Raji (cell line): ENCODE results near the gene STK24.

Experiments
- POLR2A ChIP-seq: IDR thresholded peaks from 2 replicates; pipeline ENCODE4 v1.6.1; 2011; ENCODE audit warnings: low read depth, low read length, control low read depth; ENCODE audit not compliant: insufficient read depth

STK24 gene

GRCh38 chr13:98503175-98504028, 73.5 kb downstream of the STK24 start:
- TF ChIP-seq POLR2A: no peak

DNA sequence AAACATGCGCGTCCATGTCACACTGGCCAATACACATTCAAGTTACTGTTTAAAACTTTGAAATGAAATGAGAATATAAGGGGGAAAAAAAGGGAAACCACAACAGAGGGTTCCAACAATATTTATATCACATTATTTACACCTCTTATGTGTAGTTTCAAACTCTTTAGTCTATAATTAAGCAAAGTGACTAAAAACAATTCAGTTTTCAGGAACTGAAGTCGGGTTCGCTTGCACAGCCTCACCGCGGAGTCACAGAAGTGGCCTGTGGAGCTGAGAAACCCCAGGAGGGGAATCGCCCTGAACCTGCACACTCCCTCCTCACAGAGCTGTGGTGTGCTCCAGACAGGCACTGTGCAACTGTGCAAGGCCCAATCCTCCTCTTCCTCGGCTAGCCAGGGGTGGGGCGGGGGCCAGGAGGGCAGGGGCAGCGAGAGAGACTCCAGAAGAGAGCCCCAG, 75.9 kb downstream of the STK24 start:
- TF ChIP-seq POLR2A: no peak

- TF ChIP-seq POLR2A: no peak
These were observed 79.9 kb downstream of the STK24 start for GRCh38 chr13:98496966-98497365.

- no peak for TF ChIP-seq POLR2A
These were observed 80.5 kb downstream of the STK24 start for GRCh38 chr13:98496479-98496791.

GRCh38 chr13:98495627-98496478, 81.1 kb downstream of the STK24 start:
- no peak for TF ChIP-seq POLR2A

DNA sequence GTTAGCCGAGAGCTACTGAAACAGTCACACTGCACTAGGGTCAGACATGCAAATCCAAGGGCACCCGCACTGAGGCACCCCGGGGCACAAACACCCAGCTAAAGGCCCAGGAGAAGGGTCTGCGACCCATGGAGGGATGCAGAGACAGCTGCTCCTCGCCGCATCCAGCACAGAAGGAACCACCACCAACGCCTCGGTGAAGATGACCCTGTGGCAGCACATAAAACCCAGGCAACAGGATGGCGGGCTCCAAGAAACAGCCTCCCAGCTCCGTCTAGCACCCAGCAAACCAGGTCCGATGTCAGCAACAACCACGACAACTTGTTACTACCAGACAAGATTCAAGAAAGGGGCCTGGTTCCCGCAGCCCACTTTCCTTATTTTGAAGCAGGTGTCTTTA, 82.1 kb downstream of the STK24 start:
- no peak for TF ChIP-seq POLR2A

DNA sequence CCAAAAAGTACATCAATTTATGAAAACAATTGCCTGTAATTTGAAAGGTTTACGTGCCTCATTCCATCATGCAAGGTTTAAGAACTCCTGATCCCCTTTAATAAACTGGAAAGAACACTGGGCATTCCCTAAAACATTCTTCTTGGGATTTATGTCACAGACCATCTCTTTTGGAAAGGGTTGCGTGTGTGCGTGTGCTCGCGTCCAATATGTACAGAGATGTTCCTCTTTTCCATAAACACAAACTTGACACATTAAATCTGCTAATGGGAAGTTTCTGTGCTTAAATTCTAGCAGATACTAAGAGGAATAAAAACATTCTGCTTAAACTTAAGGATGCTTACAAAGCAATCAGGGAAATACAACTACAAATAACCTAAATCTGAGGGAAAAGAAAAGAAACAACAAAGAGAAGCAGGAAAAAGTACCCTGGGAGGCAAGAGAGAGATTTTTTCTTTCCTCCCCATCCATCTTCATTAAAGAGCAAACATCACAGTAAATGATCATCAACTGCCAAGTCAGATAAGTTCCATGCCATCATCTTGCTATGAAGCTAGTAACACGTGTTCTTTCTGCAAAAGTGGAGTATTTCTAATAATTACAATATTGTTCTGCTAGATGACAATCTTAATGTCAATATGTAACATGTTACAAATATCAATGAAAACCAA, 83.7 kb downstream of the STK24 start:
- no peak for TF ChIP-seq POLR2A

DNA sequence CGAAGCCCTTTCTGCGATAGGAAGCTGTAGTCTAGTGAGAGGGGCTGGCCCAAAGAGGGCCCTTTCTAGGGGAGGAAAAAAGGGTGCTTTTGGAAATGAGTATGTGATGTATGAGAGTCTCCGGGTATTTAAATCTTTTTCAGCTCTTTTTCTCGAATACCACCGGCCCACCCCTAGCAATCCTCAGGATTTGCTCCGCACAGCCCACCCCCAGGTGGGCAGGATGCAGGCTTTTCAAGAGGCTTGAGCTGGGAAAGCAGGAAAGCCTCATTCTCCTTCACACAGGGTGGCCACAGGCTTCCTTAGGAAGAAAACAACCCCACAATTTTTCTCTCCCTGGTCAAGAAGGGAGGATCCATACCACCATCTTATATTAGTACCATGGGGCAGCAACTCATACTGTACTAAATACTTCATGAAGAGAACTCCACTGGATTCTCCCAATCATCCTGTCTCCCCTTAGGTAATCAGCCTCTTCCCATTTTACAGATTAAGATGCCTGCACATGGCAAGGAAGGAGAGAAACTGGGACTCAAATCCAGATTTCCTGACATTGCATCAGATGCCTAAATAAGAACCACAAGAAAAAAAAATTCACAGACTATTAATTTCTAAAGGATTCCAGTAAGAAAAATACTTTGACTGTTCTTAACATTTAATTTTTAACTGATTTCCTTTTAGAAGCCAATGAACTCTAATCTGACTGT, 84.4 kb downstream of the STK24 start:
- TF ChIP-seq POLR2A: no peak

DNA sequence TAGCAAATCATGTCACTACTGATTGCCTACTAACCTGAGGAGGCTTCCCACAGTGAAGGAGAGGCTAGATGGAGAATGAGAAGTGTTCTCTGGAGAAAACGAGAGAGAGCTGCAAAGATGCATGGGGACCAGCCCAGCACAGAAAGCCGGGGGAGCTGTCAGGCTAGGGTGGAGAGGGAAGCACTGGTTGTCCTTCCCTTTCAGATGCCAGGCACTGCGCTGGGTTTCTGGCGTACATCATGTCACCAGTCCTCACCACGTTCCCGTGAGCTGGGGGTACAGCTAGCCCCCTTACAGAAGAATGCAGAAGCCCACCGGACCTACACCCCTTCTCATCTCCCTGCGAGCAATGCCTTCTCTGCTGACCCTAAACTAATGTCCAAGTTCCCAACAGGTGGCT, 86.0 kb downstream of the STK24 start:
- TF ChIP-seq POLR2A: no peak

- no peak for TF ChIP-seq POLR2A
These were observed 86.6 kb downstream of the STK24 start for GRCh38 chr13:98490195-98490836.

DNA sequence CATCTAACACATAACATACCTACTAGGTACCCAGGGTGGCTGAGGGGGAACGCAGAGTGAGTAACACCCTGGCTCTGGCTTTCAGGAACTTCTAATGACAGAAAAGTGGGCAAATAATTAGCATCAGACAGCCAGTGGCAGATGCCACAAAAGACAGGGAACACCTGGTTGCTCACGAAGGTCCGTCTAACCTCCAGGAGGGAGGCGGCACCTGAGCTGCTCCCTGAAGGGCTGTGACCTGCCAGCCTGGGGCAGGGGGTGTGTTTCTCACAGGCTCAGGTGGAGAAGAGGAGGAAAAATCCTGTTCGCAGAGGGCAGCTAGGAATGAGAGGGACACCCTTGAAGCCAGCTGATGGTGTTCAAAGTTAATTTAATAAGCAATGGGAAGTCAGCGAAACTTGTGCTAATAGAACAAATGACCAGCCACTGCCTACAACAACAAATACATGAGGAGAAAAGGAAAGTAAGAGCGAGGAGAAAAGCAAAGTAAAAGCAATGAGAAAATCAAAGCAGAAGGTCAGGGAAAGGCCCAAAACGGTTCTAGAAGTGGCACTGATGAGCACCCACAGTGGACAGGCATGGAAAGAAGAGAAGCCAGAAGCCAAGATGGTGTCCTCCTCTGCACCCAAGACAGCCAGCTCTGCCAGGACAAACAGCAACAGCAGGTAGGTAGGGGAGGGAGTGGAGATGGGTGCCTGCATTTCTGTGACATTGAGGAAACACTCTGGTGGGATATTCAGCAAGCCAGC, 87.3 kb downstream of the STK24 start:
- no peak for TF ChIP-seq POLR2A

DNA sequence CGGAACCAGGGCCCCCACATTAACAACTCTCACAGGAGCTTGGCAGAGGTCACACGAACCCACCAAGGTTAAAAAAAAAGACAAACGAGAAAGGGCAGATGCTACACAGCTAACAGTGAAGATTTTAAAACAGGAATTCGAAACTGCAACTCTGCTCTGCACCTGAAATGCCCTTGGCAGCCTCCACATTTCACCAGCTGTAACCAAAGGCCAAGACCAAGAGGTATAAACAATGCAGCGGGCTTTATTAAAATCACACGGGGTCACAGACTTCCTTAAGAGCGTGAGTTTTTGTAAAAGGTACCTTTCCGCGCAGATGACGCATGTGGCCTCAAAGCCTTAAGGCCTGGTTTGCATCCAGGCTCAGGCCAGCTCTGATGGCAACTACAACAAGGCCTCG, 88.2 kb downstream of the STK24 start:
- no peak for TF ChIP-seq POLR2A

- TF ChIP-seq POLR2A: no peak
These were observed 89.4 kb downstream of the STK24 start for GRCh38 chr13:98487522-98487921.

GRCh38 chr13:98487016-98487415, 89.9 kb downstream of the STK24 start:
- TF ChIP-seq POLR2A: no peak
